H1 (cell line): ENCODE measurements around the gene SMARCA4. TPM values are rescaled to one million over a fixed set of nuclear protein-coding genes. Genes with fewer than 3 reads are reported as not detected.
A peak's percentile ranks its signal among the peaks of the same experiment; 100 is the strongest.

Experiments used
- CTCF ChIA-PET: fragments of 300-600 bp; sonication (Branson Sonifier 250); formaldehyde crosslinking; loops from one replicate; lab custom pipeline; 2021; ENCODE audit not compliant: partially characterized antibody; lab: Charles Lee
- POLR2A ChIA-PET: fragments of 300-600 bp; sonication (Branson Sonifier 250); formaldehyde crosslinking; loops from one replicate; lab custom pipeline; 2021; ENCODE audit warnings: inconsistent platforms; ENCODE audit not compliant: partially characterized antibody; lab: Charles Lee
- DNase-seq, 2 experiments: peaks; one replicate each; pipeline versions ENCODE4 v3.0.0 to v3.0.0-alpha.2; 2010 to 2022; ENCODE audit warnings: low spot score in 2 of 2, low read depth in 1 of 2, mixed read lengths in 1 of 2
- FAIRE-seq: peaks from 2 replicates; lab custom pipeline; 2011; peaks lifted over from hg19 to GRCh38; lab: Jason Lieb, UNC
- H2AFZ ChIP-seq: 2 replicates; pipeline ENCODE4 v1.8.1; 2012; ENCODE audit warnings: low read length, inconsistent platforms
- H2AK5ac ChIP-seq: 2 replicates; pipeline ENCODE4 v1.6.1; 2013; ENCODE audit warnings: low read depth, low read length
- H2BK120ac ChIP-seq: replicated peaks from 2 replicates; pipeline ENCODE3; 2013; ENCODE audit warnings: low read depth, low read length, inconsistent platforms
- H2BK12ac ChIP-seq: 2 replicates; pipeline ENCODE4 v1.6.1; 2013; ENCODE audit warnings: low read depth, low read length
- H2BK15ac ChIP-seq: 2 replicates; pipeline ENCODE4 v1.6.1; 2013; ENCODE audit warnings: low read length
- H2BK20ac ChIP-seq: 2 replicates; pipeline ENCODE4 v1.6.1; 2013; ENCODE audit warnings: low read length
- H2BK5ac ChIP-seq: 2 replicates; pipeline ENCODE4 v1.6.1; 2013; ENCODE audit warnings: low read depth, low read length
- H3K14ac ChIP-seq: 2 replicates; pipeline ENCODE4 v1.6.1; 2013; ENCODE audit warnings: inconsistent platforms; ENCODE audit not compliant: insufficient read length
- H3K18ac ChIP-seq: 2 replicates; pipeline ENCODE4 v1.6.1; 2013; ENCODE audit warnings: low read length; ENCODE audit errors: extremely low read depth
- H3K23ac ChIP-seq: 2 replicates; pipeline ENCODE4 v1.6.1; 2013; ENCODE audit warnings: inconsistent platforms; ENCODE audit not compliant: insufficient read length
- H3K23me2 ChIP-seq: 2 replicates; pipeline ENCODE4 v1.6.1; 2013; ENCODE audit warnings: low read depth, low read length
- H3K27ac ChIP-seq: 2 replicates; pipeline ENCODE4 v1.6.1; 2011; ENCODE audit warnings: low read depth, low read length, inconsistent platforms
- H3K27me3 ChIP-seq, 4 experiments: replicated peaks in 1 of 4; 1 replicate in 1 of 4; 2 replicates in 3 of 4; pipeline versions ENCODE4 v1.6.1 to v1.8.1; 2011 to 2013; ENCODE audit warnings: low read length in 3 of 4, mild to moderate bottlenecking in 3 of 4, inconsistent platforms in 2 of 4, mixed read lengths in 2 of 4, moderate library complexity in 1 of 4; ENCODE audit not compliant: control insufficient read depth in 3 of 4, insufficient read depth in 3 of 4; ENCODE audit errors: extremely low read depth in 1 of 4
- H3K36me3 ChIP-seq, 4 experiments: 2 replicates each; pipeline versions ENCODE4 v1.6.1 to v1.8.1; 2011 to 2013; ENCODE audit warnings: mild to moderate bottlenecking in 4 of 4, low read length in 3 of 4, moderate library complexity in 2 of 4, control low read depth in 1 of 4, inconsistent platforms in 1 of 4; ENCODE audit not compliant: insufficient read depth in 4 of 4, control insufficient read depth in 2 of 4
- H3K4ac ChIP-seq: replicated peaks from 2 replicates; pipeline ENCODE3; 2013; ENCODE audit warnings: low read length, low read depth, mixed read lengths, inconsistent platforms; ENCODE audit not compliant: insufficient read length
- H3K4me1 ChIP-seq, 4 experiments: replicated peaks in 1 of 4; 1 replicate in 1 of 4; 2 replicates in 3 of 4; pipeline versions ENCODE4 v1.6.1 to v1.8.1; 2011 to 2013; ENCODE audit warnings: low read length in 3 of 4, inconsistent platforms in 2 of 4, mixed read lengths in 1 of 4; ENCODE audit not compliant: insufficient read depth in 4 of 4, control insufficient read depth in 3 of 4
- H3K4me2 ChIP-seq, 2 experiments: 2 replicates each; pipeline versions ENCODE4 v1.6.1 to v1.8.1; 2011 to 2013; ENCODE audit warnings: low read depth in 2 of 2, low read length in 2 of 2, control low read depth in 1 of 2, inconsistent platforms in 1 of 2, mild to moderate bottlenecking in 1 of 2; ENCODE audit not compliant: insufficient read depth in 1 of 2
- H3K4me3 ChIP-seq, 4 experiments: fragments of 200-600, 300-600 bp in 1 of 4; sonication (generic), shearing (Covaris generic), sonication (Bioruptor Twin) in 1 of 4; 2 replicates each; pipeline versions ENCODE4 v1.5.1 to v1.8.1; 2011 to 2016; ENCODE audit warnings: low read length in 4 of 4, low read depth in 3 of 4, control low read depth in 2 of 4, inconsistent platforms in 2 of 4, mild to moderate bottlenecking in 2 of 4, mixed read lengths in 1 of 4, moderate library complexity in 1 of 4; ENCODE audit not compliant: insufficient read depth in 2 of 4; ENCODE audit errors: extremely low read depth in 1 of 4
- H3K56ac ChIP-seq: replicated peaks from 2 replicates; pipeline ENCODE3; 2013; ENCODE audit warnings: low read depth, mild to moderate bottlenecking, mixed read lengths, low read length, inconsistent platforms; ENCODE audit not compliant: insufficient read length
- H3K79me1 ChIP-seq: 2 replicates; pipeline ENCODE4 v1.6.1; 2013; ENCODE audit warnings: low read depth, low read length, control low read depth
- H3K79me2 ChIP-seq, 2 experiments: 2 replicates each; pipeline versions ENCODE4 v1.6.1 to v1.8.1; 2012 to 2013; ENCODE audit warnings: low read length in 2 of 2, mild to moderate bottlenecking in 2 of 2, inconsistent platforms in 1 of 2; ENCODE audit not compliant: insufficient read depth in 2 of 2, control insufficient read depth in 1 of 2
- H3K9ac ChIP-seq, 4 experiments: replicated peaks in 1 of 4; 1 replicate in 1 of 4; 2 replicates in 3 of 4; pipeline versions ENCODE4 v1.6.1 to v1.8.1; 2011 to 2013; ENCODE audit warnings: low read depth in 3 of 4, low read length in 3 of 4, control low read depth in 2 of 4, mild to moderate bottlenecking in 2 of 4, moderate library complexity in 2 of 4, inconsistent platforms in 1 of 4; ENCODE audit errors: extremely low read depth in 1 of 4
- H3K9me3 ChIP-seq, 2 experiments: 2 replicates each; pipeline versions ENCODE4 v1.6.1 to v1.8.1; 2012 to 2013; ENCODE audit warnings: mild to moderate bottlenecking in 2 of 2, moderate library complexity in 2 of 2, control low read depth in 1 of 2, inconsistent platforms in 1 of 2, low read depth in 1 of 2, low read length in 1 of 2, mixed read lengths in 1 of 2; ENCODE audit not compliant: insufficient read depth in 2 of 2
- H4K20me1 ChIP-seq, 2 experiments: replicated peaks in 1 of 2; 2 replicates each; pipeline versions ENCODE3 to v1.8.1; 2011 to 2013; ENCODE audit warnings: inconsistent platforms in 2 of 2, low read length in 2 of 2, mild to moderate bottlenecking in 1 of 2; ENCODE audit not compliant: insufficient read depth in 2 of 2, control insufficient read depth in 1 of 2
- H4K5ac ChIP-seq: 2 replicates; pipeline ENCODE4 v1.6.1; 2013; ENCODE audit warnings: low read length, low read depth, mixed read lengths, inconsistent platforms; ENCODE audit not compliant: insufficient read length
- H4K8ac ChIP-seq: 2 replicates; pipeline ENCODE4 v1.8.0; 2013; ENCODE audit warnings: mild to moderate bottlenecking, moderate library complexity, low read length, inconsistent platforms; ENCODE audit not compliant: insufficient read depth; ENCODE audit errors: extremely low read depth
- H4K91ac ChIP-seq: replicated peaks from 2 replicates; pipeline ENCODE3; 2013; ENCODE audit warnings: low read length, mixed read lengths, inconsistent platforms; ENCODE audit not compliant: insufficient read length
- ASH2L ChIP-seq: fragments of 200-600, 300-600 bp; sonication (generic); IDR thresholded peaks from one replicate; pipeline ENCODE4 v1.7.1; 2017; ENCODE audit warnings: low read length
- CREB1 ChIP-seq: IDR thresholded peaks from 2 replicates; pipeline ENCODE4 v1.6.1; 2012; ENCODE audit warnings: inconsistent platforms
- CTCF ChIP-seq, 3 experiments: IDR thresholded peaks; 1 replicate in 2 of 3; 2 replicates in 1 of 3; pipeline versions ENCODE4 v1.5.1 to v1.6.1; 2011; ENCODE audit warnings: low read length in 3 of 3, mild to moderate bottlenecking in 3 of 3, inconsistent platforms in 2 of 3, low read depth in 1 of 3, moderate library complexity in 1 of 3; ENCODE audit not compliant: insufficient read depth in 1 of 3; ENCODE audit errors: control extremely low read depth in 1 of 3
- FOSL1 ChIP-seq: IDR thresholded peaks from 2 replicates; pipeline ENCODE4 v1.6.1; 2011; ENCODE audit warnings: mild to moderate bottlenecking, low read depth, low read length, moderate library complexity; ENCODE audit not compliant: insufficient read depth
- HDAC6 ChIP-seq: IDR thresholded peaks from one replicate; pipeline ENCODE4 v1.7.1; 2012; ENCODE audit warnings: low read depth, mild to moderate bottlenecking, inconsistent platforms, low read length, moderate library complexity
- RAD21 ChIP-seq, 2 experiments: IDR thresholded peaks in 1 of 2; conservative IDR thresholded peaks in 1 of 2; 2 replicates each; pipeline ENCODE4 v1.6.1; 2011; ENCODE audit warnings: low read depth in 2 of 2, low read length in 2 of 2, improper control_type of control experiment in 1 of 2, inconsistent platforms in 1 of 2, mild to moderate bottlenecking in 1 of 2, moderate library complexity in 1 of 2
- RFX5 ChIP-seq: IDR thresholded peaks from 2 replicates; pipeline ENCODE4 v1.6.1; 2011; ENCODE audit warnings: low read depth, low read length, improper control_type of control experiment, borderline replicate concordance
- RXRA ChIP-seq: IDR thresholded peaks from 2 replicates; pipeline ENCODE4 v1.6.1; 2011; ENCODE audit warnings: low read depth, mild to moderate bottlenecking, low read length, moderate library complexity; ENCODE audit not compliant: insufficient read depth
- TBP ChIP-seq: IDR thresholded peaks from 2 replicates; pipeline ENCODE4 v1.6.1; 2011; ENCODE audit warnings: low read depth, low read length, improper control_type of control experiment
- WGBS, 2 experiments: shearing (Covaris generic) in 1 of 2; methylation state at CpG; one replicate each; pipeline versions ENCODE4 v1.1.6 to v1.1.7; 2013 to 2015; ENCODE audit warnings: low lambda C conversion rate in 2 of 2, mixed read lengths in 2 of 2, inconsistent platforms in 1 of 2, low coverage in 1 of 2, missing lambda C conversion rate in 1 of 2; ENCODE audit not compliant: insufficient replicate concordance in 2 of 2, insufficient coverage in 1 of 2, insufficient read length in 1 of 2; ENCODE audit errors: extremely low coverage in 1 of 2, missing lambda C conversion rate in 1 of 2; 5-methylcytosine and 5-hydroxymethylcytosine counted together
- polyA plus RNA-seq, 7 experiments: library from polyadenylated mRNA; depleted of rRNA in 3 of 7; stranded (reverse) in 5 of 7; unstranded in 2 of 7; fragments of >200 nt in 5 of 7; fragments of 200-250 nt in 2 of 7; gene quantifications; 1 replicate in 5 of 7; 2 replicates in 1 of 7; 4 replicates in 1 of 7; pipeline versions ENCODE4 v1.2.1 to v1.2.3, GENCODE V29; 2011 to 2013; ENCODE audit warnings: missing spikeins in 2 of 7, mixed read lengths in 2 of 7
- total RNA-seq: library from RNA; stranded (reverse); fragmentation: NEBNext Ultra II Directional; extraction: Animal tissue kit (Norgen Biotek cat#: 25700); gene quantifications from 2 replicates; pipeline ENCODE4 v1.2.1, GENCODE V29; 2021
- TF ChIP-seq, protein P1 (sequence below): IDR thresholded peaks from 2 replicates; pipeline ENCODE4 v1.6.1; 2012; ENCODE audit warnings: inconsistent platforms

The SMARCA4 gene
- total and polyA plus RNA-seq, 2 of the 8 experiments (the other 6 are each of a cell fraction or from before 2014, with no cell fraction given) = 86.4 to 263 TPM

- H4K5ac ChIP-seq = no peak overlapping the region
- no peak overlapping the region for H2BK20ac ChIP-seq
- DNase-seq = no peak
- H4K8ac ChIP-seq = no peak overlapping the region
- no peak overlapping the region for H3K27ac ChIP-seq
- H3K4me1 ChIP-seq = no peaks in the 10 kb centered on the region
- no peak overlapping the region for H2BK12ac ChIP-seq
- CTCF ChIA-PET = interaction anchor here (0.5 to 2.0 kb wide), 6 partner anchors 13 to 112 kb away, joined by 3 to 7 read pairs (median 4); no protein-coding TSS in a partner anchor
- H3K9me3 ChIP-seq = no peaks in the 10 kb centered on the region
- no peak overlapping the region for H4K91ac ChIP-seq
- no peak overlapping the region for H3K56ac ChIP-seq
- no peak overlapping the region; the same call in 1 of the 2 replicates for H2BK5ac ChIP-seq
- H3K79me1 ChIP-seq = peaks cover 5% of the 10 kb centered on the region
- H2AK5ac ChIP-seq = no peak overlapping the region
- H3K23ac ChIP-seq = no peak overlapping the region
- H2BK120ac ChIP-seq = no peak overlapping the region
- no peaks in the 10 kb centered on the region for H3K23me2 ChIP-seq
- WGBS, 2 experiments = 94% methylated on average over 12 of the region's 12 CpGs; no CpG with 5 or more reads in 1 of the 2 experiments
- peaks cover 7 to 24% of the 10 kb centered on the region in 2 experiments for H4K20me1 ChIP-seq
- H3K4me2 ChIP-seq = no peak overlapping the region
- H3K14ac ChIP-seq = no peak overlapping the region
- no peaks in the 10 kb centered on the region for H3K79me2 ChIP-seq
- H3K18ac ChIP-seq = no peak overlapping the region
- H3K9ac ChIP-seq = no peak overlapping the region
- no peak overlapping the region for H2AFZ ChIP-seq
- no peak for FAIRE-seq
- peaks cover 44 to 83% (median 74%) of the 10 kb centered on the region in 4 experiments for H3K36me3 ChIP-seq
- H3K4ac ChIP-seq = no peak overlapping the region
- no peak overlapping the region for H2BK15ac ChIP-seq
- no peak overlapping the region for H3K4me3 ChIP-seq
- POLR2A ChIA-PET = interaction anchor here (1.1 kb wide), 1 partner anchor 13 kb away, joined by 3 read pairs; no protein-coding TSS in a partner anchor
- H3K27me3 ChIP-seq = no peaks in the 10 kb centered on the region
- no peak for TF ChIP-seq CREB1
- no peak for TF ChIP-seq HDAC6
- TF ChIP-seq RFX5 = no peak
- TF ChIP-seq ASH2L = no peak
- no peak for TF ChIP-seq TBP
- no peak for TF ChIP-seq RXRA
- TF ChIP-seq CTCF (IDR thresholded peaks at IDR 0.05; ENCODE audit: control extremely low read depth in 1 of 3, insufficient read depth in 1 of 3, low read depth in 1 of 3, low read length in 3 of 3) = peak in 2 of 3 experiments; percentile 18 to 33; a peak in 2 of 4 replicates
- peak in 1 of 2 experiments; percentile 36; a peak in 2 of 4 replicates for TF ChIP-seq RAD21 (IDR thresholded peaks at IDR 0.05 in 1 of 2, conservative IDR thresholded peaks at IDR 0.05 in 1 of 2; ENCODE audit: low read depth in 2 of 2, low read length in 2 of 2)
- TF ChIP-seq, protein P1, sequence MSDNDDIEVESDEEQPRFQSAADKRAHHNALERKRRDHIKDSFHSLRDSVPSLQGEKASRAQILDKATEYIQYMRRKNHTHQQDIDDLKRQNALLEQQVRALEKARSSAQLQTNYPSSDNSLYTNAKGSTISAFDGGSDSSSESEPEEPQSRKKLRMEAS = no peak
- no peak for TF ChIP-seq FOSL1
These were observed 53.6 kb downstream of the SMARCA4 start for GRCh38 chr19:11014403-11014911.
